Ovary (tissue), 9 donors: ENCODE data around the gene LCLAT1. TPM values are rescaled to one million over a fixed set of nuclear protein-coding genes. Genes with fewer than 3 reads are reported as not detected.
"Not testable (repeated sequence)": the region's sequence is repeated elsewhere in the genome, so short reads cannot be mapped to it uniquely, and the experiment has no call there.

ENCODE experiments used
- DNase-seq, 5 donors: peaks; one replicate each; pipeline ENCODE4 v3.0.0-alpha.2; 2019 to 2020
- H3K27ac ChIP-seq, 2 donors: fragments of 200-600 bp; one replicate each; pipeline versions ENCODE4 v1.5.1 to v1.8.0; 2019 to 2022
- H3K27me3 ChIP-seq: fragments of 200-600 bp; one replicate; pipeline ENCODE4 v1.8.0; 2022
- H3K36me3 ChIP-seq: fragments of 200-600 bp; sonication (generic); one replicate; pipeline ENCODE4 v1.5.1; 2019
- H3K4me1 ChIP-seq: one replicate; pipeline ENCODE4 v1.8.1; 2013; ENCODE audit warnings: mild to moderate bottlenecking, moderate library complexity; ENCODE audit not compliant: insufficient read depth
- H3K4me3 ChIP-seq: fragments of 200-600 bp; sonication (generic); one replicate; pipeline ENCODE4 v1.5.1; 2017
- H3K9me3 ChIP-seq, 2 donors: fragments of 200-600 bp in 1 of 2; sonication (generic) in 1 of 2; one replicate each; pipeline versions ENCODE4 v1.5.1 to v1.8.1; 2013 to 2019; ENCODE audit warnings: mild to moderate bottlenecking in 1 of 2, moderate library complexity in 1 of 2
- EP300 ChIP-seq: sonication (generic); formaldehyde crosslinking; IDR thresholded peaks from one replicate; pipeline ENCODE4 v1.6.1; 2017; ENCODE audit warnings: antibody characterized with exemption
- POLR2A ChIP-seq: fragments of 450-650 bp; IDR thresholded peaks from one replicate; pipeline ENCODE4 v1.6.1; 2017; ENCODE audit warnings: antibody characterized with exemption, mild to moderate bottlenecking, moderate library complexity
- WGBS, 3 donors: extraction: QIAGEN DNeasy Blood & Tissue Kit in 1 of 3; methylation state at CpG; one replicate each; pipeline versions ENCODE4 v1.1.5 to v1.1.7; 2013 to 2017; 5-methylcytosine and 5-hydroxymethylcytosine counted together
- intact Hi-C, 4 donors: fragments of 100-400 bp; cut with DNase I; formaldehyde crosslinking; loops; one replicate each; pipeline versions ENCODE4 v1.11.0 to v1.15.1; 2022 to 2023
- polyA plus RNA-seq, 2 donors: library from polyadenylated mRNA; stranded (reverse); fragments of 200-250 nt in 1 of 2; fragments of 350-450 nt in 1 of 2; fragmentation: Illumina TruSeq in 1 of 2; extraction: RNeasy Lipid Tissue Mini Kit (QIAGEN cat#74804) in 1 of 2; gene quantifications; one replicate each; pipeline ENCODE4 v1.2.3, GENCODE V29; 2013 to 2014
- total RNA-seq, 7 donors: library from RNA; depleted of rRNA in 2 of 7; stranded (reverse); fragments of >200 nt in 2 of 7; fragmentation: NEBNext Ultra II Directional in 3 of 7; extraction: Animal tissue kit (Norgen Biotek cat#: 25700) in 3 of 7; gene quantifications; one replicate each; pipeline versions ENCODE4 v1.1.0 to v1.2.4, GENCODE V29; 2016 to 2023
- TF ChIP-seq, protein P1 (sequence below), 3 donors: fragments of 450-650 bp in 2 of 3; fragments of 200-600 bp in 1 of 3; IDR thresholded peaks; one replicate each; pipeline versions ENCODE4 v1.5.1 to v1.8.0; 2016 to 2022; ENCODE audit warnings: antibody characterized with exemption in 3 of 3, mild to moderate bottlenecking in 1 of 3
- donor health status: DM: no; HTN: no; CAD: no; lungs with moderate emphysema.
- donor health status: DM: no; HTN: no; CAD: no.
- donor health status: Bipolar disorder and iron deficiency.
- donor health status: DM: yes; HTN: yes; CAD: no.
- donor health status: DM: no; HTN: no; CAD: no.
- donor health status: DM: yes; HTN: yes; CAD: no.

LCLAT1 gene
- total and polyA plus RNA-seq, 9 donors = 3.2 to 26.5 (median 22.6) TPM

DNA sequence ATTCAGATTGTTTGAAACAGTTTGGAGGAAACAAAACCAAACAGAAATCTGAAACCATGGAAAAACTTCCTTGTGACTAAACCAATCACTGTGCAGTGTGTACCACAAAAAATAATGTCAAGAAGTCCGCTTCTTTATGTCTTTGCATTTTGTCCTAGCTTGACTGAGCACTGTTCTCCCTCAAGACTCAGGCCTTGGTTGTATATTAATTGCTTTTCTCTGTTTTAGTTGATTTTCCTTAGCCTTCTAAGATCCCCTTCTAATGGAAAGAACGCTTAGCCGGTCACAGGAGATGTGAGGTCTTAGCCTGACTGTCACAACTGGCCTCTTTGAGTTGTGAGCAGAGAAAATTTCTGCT, 56.6 kb downstream of the LCLAT1 start:
- WGBS, 3 donors = 65 to 80% (median 69%) methylated on average over 3 of the region's 3 CpGs
- no peak overlapping the region for H3K4me3 ChIP-seq
- TF ChIP-seq, protein P1, sequence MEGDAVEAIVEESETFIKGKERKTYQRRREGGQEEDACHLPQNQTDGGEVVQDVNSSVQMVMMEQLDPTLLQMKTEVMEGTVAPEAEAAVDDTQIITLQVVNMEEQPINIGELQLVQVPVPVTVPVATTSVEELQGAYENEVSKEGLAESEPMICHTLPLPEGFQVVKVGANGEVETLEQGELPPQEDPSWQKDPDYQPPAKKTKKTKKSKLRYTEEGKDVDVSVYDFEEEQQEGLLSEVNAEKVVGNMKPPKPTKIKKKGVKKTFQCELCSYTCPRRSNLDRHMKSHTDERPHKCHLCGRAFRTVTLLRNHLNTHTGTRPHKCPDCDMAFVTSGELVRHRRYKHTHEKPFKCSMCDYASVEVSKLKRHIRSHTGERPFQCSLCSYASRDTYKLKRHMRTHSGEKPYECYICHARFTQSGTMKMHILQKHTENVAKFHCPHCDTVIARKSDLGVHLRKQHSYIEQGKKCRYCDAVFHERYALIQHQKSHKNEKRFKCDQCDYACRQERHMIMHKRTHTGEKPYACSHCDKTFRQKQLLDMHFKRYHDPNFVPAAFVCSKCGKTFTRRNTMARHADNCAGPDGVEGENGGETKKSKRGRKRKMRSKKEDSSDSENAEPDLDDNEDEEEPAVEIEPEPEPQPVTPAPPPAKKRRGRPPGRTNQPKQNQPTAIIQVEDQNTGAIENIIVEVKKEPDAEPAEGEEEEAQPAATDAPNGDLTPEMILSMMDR (IDR thresholded peaks at IDR 0.05) = no peak
- TF ChIP-seq POLR2A (no peak), EP300 (no peak)
- no peak overlapping the region for H3K27ac ChIP-seq
- intact Hi-C loops = no loop called here
- DNase-seq = no peak
- H3K4me1 ChIP-seq = peaks cover 2% of the 10 kb centered on the region
- H3K36me3 ChIP-seq = no peaks in the 10 kb centered on the region
- no peaks in the 10 kb centered on the region for H3K9me3 ChIP-seq
- H3K27me3 ChIP-seq = no peaks in the 10 kb centered on the region

DNA sequence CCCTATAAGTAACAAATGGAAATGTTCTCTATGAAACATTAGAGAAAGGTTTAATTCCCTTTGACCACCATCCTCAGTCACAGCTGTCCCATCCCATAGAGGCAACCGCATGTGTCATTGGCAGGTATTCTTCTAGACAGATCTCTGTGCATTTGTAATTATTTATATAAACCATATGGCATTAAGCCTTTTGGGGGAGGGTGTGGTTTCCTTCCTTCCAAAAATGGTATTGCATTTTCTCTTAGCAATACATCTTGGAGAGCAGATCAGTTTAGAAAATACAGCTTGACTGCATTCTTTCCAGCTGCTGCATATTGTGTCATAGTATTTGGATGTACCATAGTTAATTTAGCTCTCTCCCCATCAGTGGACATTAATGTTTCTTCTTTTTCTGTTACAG, 57.7 kb downstream of the LCLAT1 start:
- Histone ChIP-seq H3K36me3 (no peaks in the 10 kb centered on the region), H3K4me1 (no peaks in the 10 kb centered on the region), H3K27me3 (no peaks in the 10 kb centered on the region), H3K4me3 (no peak overlapping the region), H3K9me3 (no peaks in the 10 kb centered on the region), H3K27ac (no peak overlapping the region)
- WGBS, 3 donors = 86 to 93% (median 92%) methylated on average over 1 of the region's 1 CpG
- DNase-seq = no peak
- TF ChIP-seq EP300 = no peak
- TF ChIP-seq, protein P1 (IDR thresholded peaks at IDR 0.05) = no peak
- no peak for TF ChIP-seq POLR2A
- intact Hi-C loops = no loop called here

DNA sequence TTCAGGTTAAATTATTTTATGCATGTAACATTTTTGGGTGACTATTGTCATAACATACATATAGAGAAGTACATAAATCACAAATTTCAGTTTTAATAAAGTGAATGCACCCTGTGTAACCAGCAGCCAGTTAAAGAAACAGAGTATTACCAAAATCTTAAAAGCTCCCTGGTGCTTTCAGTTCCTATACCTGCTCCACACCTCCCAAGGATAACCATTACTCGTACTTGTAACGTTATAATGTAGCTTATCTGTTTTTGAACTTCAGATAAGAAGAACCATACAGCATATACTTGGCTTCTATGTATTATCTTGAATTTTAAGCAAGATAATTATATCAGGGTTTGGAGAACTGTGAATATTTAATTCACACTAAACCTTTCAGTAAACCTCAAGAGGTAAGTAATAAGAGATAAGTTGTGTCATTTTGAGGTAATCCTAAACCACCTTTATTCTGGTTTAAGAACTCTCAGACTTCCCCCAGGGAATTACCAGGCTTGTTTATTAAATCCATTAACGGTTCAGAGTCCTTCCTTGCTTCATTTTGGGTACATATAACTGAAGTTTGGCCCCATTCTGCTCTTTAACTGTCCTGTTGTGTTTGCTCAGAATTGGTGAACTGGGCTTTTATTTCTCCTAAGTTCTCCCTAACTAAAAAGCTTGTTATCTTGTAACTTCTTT, 58.6 kb downstream of the LCLAT1 start:
- TF ChIP-seq EP300 (no peak), POLR2A (no peak)
- TF ChIP-seq, protein P1 (IDR thresholded peaks at IDR 0.05) = no peak
- H3K4me3 ChIP-seq = no peak overlapping the region
- H3K36me3 ChIP-seq = no peaks in the 10 kb centered on the region
- 77 to 86% (median 77%) methylated on average over 3 of the region's 3 CpGs for WGBS, 3 donors
- no peak overlapping the region for H3K27ac ChIP-seq
- DNase-seq = no peak
- H3K27me3 ChIP-seq = no peaks in the 10 kb centered on the region
- H3K9me3 ChIP-seq = no peaks in the 10 kb centered on the region
- no peaks in the 10 kb centered on the region for H3K4me1 ChIP-seq
- intact Hi-C loops = no loop called here

DNA sequence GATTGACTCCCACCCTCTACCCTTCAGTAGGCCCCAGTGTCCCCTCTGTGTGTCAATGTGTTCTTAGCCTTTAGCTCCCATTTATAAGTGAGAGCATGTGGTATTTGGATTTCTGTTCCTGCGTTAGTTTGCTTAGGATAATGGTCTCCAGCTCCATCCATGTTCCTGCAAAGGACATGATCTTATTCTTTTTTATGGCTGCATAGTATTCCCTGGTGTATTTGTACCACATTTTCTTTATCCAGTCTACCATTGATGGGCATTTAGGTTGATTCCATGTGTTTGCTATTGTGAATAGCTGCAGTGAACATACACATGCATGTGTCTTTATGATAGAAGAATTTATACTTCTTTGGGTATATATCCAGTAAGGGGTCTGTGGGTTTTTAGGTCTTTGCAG, 60.4 kb downstream of the LCLAT1 start:
- H3K36me3 ChIP-seq, H3K27ac ChIP-seq, H3K4me1 ChIP-seq, H3K4me3 ChIP-seq, DNase-seq, intact Hi-C loops, H3K27me3 ChIP-seq, H3K9me3 ChIP-seq: not testable (repeated sequence)
- 97 to 98% (median 97%) methylated on average over 1 of the region's 1 CpG for WGBS, 3 donors

DNA sequence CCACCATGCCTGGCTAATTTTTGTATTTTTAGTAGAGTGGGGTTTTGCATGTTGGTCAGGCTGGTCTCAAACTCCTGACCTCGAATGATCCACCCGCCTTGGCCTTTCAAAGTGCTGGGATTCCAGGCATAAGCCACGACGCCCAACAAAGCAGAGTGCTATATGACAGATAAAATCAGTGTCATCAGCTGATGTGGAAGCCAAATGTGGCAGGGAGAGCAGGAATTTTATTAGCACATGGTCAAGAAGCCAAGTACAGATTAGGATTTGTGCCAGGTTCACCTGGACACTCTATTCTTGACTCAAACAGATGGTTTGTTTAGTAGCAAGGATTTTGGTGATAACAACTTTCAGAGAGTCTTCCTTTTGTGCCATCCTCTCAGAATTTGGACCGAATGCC, 62.7 kb downstream of the LCLAT1 start:
- H3K27ac ChIP-seq = no peak overlapping the region
- no peaks in the 10 kb centered on the region for H3K9me3 ChIP-seq
- peaks cover 9% of the 10 kb centered on the region for H3K4me1 ChIP-seq
- H3K27me3 ChIP-seq = no peaks in the 10 kb centered on the region
- no peak overlapping the region for H3K4me3 ChIP-seq
- TF ChIP-seq, protein P1 (IDR thresholded peaks at IDR 0.05) = no peak
- no peak for TF ChIP-seq EP300
- TF ChIP-seq POLR2A = no peak
- intact Hi-C loops = loop anchor here in 1 of 4 donors (5.0 kb wide), 1 partner anchor 178 kb away; no protein-coding TSS in a partner anchor
- WGBS, 3 donors = 92 to 99% (median 95%) methylated on average over 5 of the region's 5 CpGs
- no peaks in the 10 kb centered on the region for H3K36me3 ChIP-seq
- DNase-seq = no peak
